H1 (cell line): ENCODE data around the gene SCYL1. TPM values are rescaled to one million over a fixed set of nuclear protein-coding genes. Genes with fewer than 3 reads are reported as not detected.
A peak's percentile ranks its signal among the peaks of the same experiment; 100 is the strongest.

Experiments
- CTCF ChIA-PET: fragments of 300-600 bp; sonication (Branson Sonifier 250); formaldehyde crosslinking; loops from one replicate; lab custom pipeline; 2021; ENCODE audit not compliant: partially characterized antibody; lab: Charles Lee
- POLR2A ChIA-PET: fragments of 300-600 bp; sonication (Branson Sonifier 250); formaldehyde crosslinking; loops from one replicate; lab custom pipeline; 2021; ENCODE audit warnings: inconsistent platforms; ENCODE audit not compliant: partially characterized antibody; lab: Charles Lee
- DNase-seq, 2 experiments: peaks; one replicate each; pipeline versions ENCODE4 v3.0.0 to v3.0.0-alpha.2; 2010 to 2022; ENCODE audit warnings: low spot score in 2 of 2, low read depth in 1 of 2, mixed read lengths in 1 of 2
- FAIRE-seq: peaks from 2 replicates; lab custom pipeline; 2011; peaks lifted over from hg19 to GRCh38; lab: Jason Lieb, UNC
- H2AFZ ChIP-seq: 2 replicates; pipeline ENCODE4 v1.8.1; 2012; ENCODE audit warnings: low read length, inconsistent platforms
- H2AK5ac ChIP-seq: 2 replicates; pipeline ENCODE4 v1.6.1; 2013; ENCODE audit warnings: low read depth, low read length
- H2BK120ac ChIP-seq: replicated peaks from 2 replicates; pipeline ENCODE3; 2013; ENCODE audit warnings: low read depth, low read length, inconsistent platforms
- H2BK12ac ChIP-seq: 2 replicates; pipeline ENCODE4 v1.6.1; 2013; ENCODE audit warnings: low read depth, low read length
- H2BK15ac ChIP-seq: 2 replicates; pipeline ENCODE4 v1.6.1; 2013; ENCODE audit warnings: low read length
- H2BK20ac ChIP-seq: 2 replicates; pipeline ENCODE4 v1.6.1; 2013; ENCODE audit warnings: low read length
- H2BK5ac ChIP-seq: 2 replicates; pipeline ENCODE4 v1.6.1; 2013; ENCODE audit warnings: low read depth, low read length
- H3K14ac ChIP-seq: 2 replicates; pipeline ENCODE4 v1.6.1; 2013; ENCODE audit warnings: inconsistent platforms; ENCODE audit not compliant: insufficient read length
- H3K18ac ChIP-seq: 2 replicates; pipeline ENCODE4 v1.6.1; 2013; ENCODE audit warnings: low read length; ENCODE audit errors: extremely low read depth
- H3K23ac ChIP-seq: 2 replicates; pipeline ENCODE4 v1.6.1; 2013; ENCODE audit warnings: inconsistent platforms; ENCODE audit not compliant: insufficient read length
- H3K23me2 ChIP-seq: 2 replicates; pipeline ENCODE4 v1.6.1; 2013; ENCODE audit warnings: low read depth, low read length
- H3K27ac ChIP-seq: 2 replicates; pipeline ENCODE4 v1.6.1; 2011; ENCODE audit warnings: low read depth, low read length, inconsistent platforms
- H3K27me3 ChIP-seq, 4 experiments: replicated peaks in 1 of 4; 1 replicate in 1 of 4; 2 replicates in 3 of 4; pipeline versions ENCODE4 v1.6.1 to v1.8.1; 2011 to 2013; ENCODE audit warnings: low read length in 3 of 4, mild to moderate bottlenecking in 3 of 4, inconsistent platforms in 2 of 4, mixed read lengths in 2 of 4, moderate library complexity in 1 of 4; ENCODE audit not compliant: control insufficient read depth in 3 of 4, insufficient read depth in 3 of 4; ENCODE audit errors: extremely low read depth in 1 of 4
- H3K36me3 ChIP-seq, 4 experiments: 2 replicates each; pipeline versions ENCODE4 v1.6.1 to v1.8.1; 2011 to 2013; ENCODE audit warnings: mild to moderate bottlenecking in 4 of 4, low read length in 3 of 4, moderate library complexity in 2 of 4, control low read depth in 1 of 4, inconsistent platforms in 1 of 4; ENCODE audit not compliant: insufficient read depth in 4 of 4, control insufficient read depth in 2 of 4
- H3K4ac ChIP-seq: replicated peaks from 2 replicates; pipeline ENCODE3; 2013; ENCODE audit warnings: low read length, low read depth, mixed read lengths, inconsistent platforms; ENCODE audit not compliant: insufficient read length
- H3K4me1 ChIP-seq, 4 experiments: replicated peaks in 1 of 4; 1 replicate in 1 of 4; 2 replicates in 3 of 4; pipeline versions ENCODE4 v1.6.1 to v1.8.1; 2011 to 2013; ENCODE audit warnings: low read length in 3 of 4, inconsistent platforms in 2 of 4, mixed read lengths in 1 of 4; ENCODE audit not compliant: insufficient read depth in 4 of 4, control insufficient read depth in 3 of 4
- H3K4me2 ChIP-seq, 2 experiments: 2 replicates each; pipeline versions ENCODE4 v1.6.1 to v1.8.1; 2011 to 2013; ENCODE audit warnings: low read depth in 2 of 2, low read length in 2 of 2, control low read depth in 1 of 2, inconsistent platforms in 1 of 2, mild to moderate bottlenecking in 1 of 2; ENCODE audit not compliant: insufficient read depth in 1 of 2
- H3K4me3 ChIP-seq, 4 experiments: fragments of 200-600, 300-600 bp in 1 of 4; sonication (generic), shearing (Covaris generic), sonication (Bioruptor Twin) in 1 of 4; 2 replicates each; pipeline versions ENCODE4 v1.5.1 to v1.8.1; 2011 to 2016; ENCODE audit warnings: low read length in 4 of 4, low read depth in 3 of 4, control low read depth in 2 of 4, inconsistent platforms in 2 of 4, mild to moderate bottlenecking in 2 of 4, mixed read lengths in 1 of 4, moderate library complexity in 1 of 4; ENCODE audit not compliant: insufficient read depth in 2 of 4; ENCODE audit errors: extremely low read depth in 1 of 4
- H3K56ac ChIP-seq: replicated peaks from 2 replicates; pipeline ENCODE3; 2013; ENCODE audit warnings: low read depth, mild to moderate bottlenecking, mixed read lengths, low read length, inconsistent platforms; ENCODE audit not compliant: insufficient read length
- H3K79me1 ChIP-seq: 2 replicates; pipeline ENCODE4 v1.6.1; 2013; ENCODE audit warnings: low read depth, low read length, control low read depth
- H3K79me2 ChIP-seq, 2 experiments: 2 replicates each; pipeline versions ENCODE4 v1.6.1 to v1.8.1; 2012 to 2013; ENCODE audit warnings: low read length in 2 of 2, mild to moderate bottlenecking in 2 of 2, inconsistent platforms in 1 of 2; ENCODE audit not compliant: insufficient read depth in 2 of 2, control insufficient read depth in 1 of 2
- H3K9ac ChIP-seq, 4 experiments: replicated peaks in 1 of 4; 1 replicate in 1 of 4; 2 replicates in 3 of 4; pipeline versions ENCODE4 v1.6.1 to v1.8.1; 2011 to 2013; ENCODE audit warnings: low read depth in 3 of 4, low read length in 3 of 4, control low read depth in 2 of 4, mild to moderate bottlenecking in 2 of 4, moderate library complexity in 2 of 4, inconsistent platforms in 1 of 4; ENCODE audit errors: extremely low read depth in 1 of 4
- H3K9me3 ChIP-seq, 2 experiments: 2 replicates each; pipeline versions ENCODE4 v1.6.1 to v1.8.1; 2012 to 2013; ENCODE audit warnings: mild to moderate bottlenecking in 2 of 2, moderate library complexity in 2 of 2, control low read depth in 1 of 2, inconsistent platforms in 1 of 2, low read depth in 1 of 2, low read length in 1 of 2, mixed read lengths in 1 of 2; ENCODE audit not compliant: insufficient read depth in 2 of 2
- H4K20me1 ChIP-seq, 2 experiments: replicated peaks in 1 of 2; 2 replicates each; pipeline versions ENCODE3 to v1.8.1; 2011 to 2013; ENCODE audit warnings: inconsistent platforms in 2 of 2, low read length in 2 of 2, mild to moderate bottlenecking in 1 of 2; ENCODE audit not compliant: insufficient read depth in 2 of 2, control insufficient read depth in 1 of 2
- H4K5ac ChIP-seq: 2 replicates; pipeline ENCODE4 v1.6.1; 2013; ENCODE audit warnings: low read length, low read depth, mixed read lengths, inconsistent platforms; ENCODE audit not compliant: insufficient read length
- H4K8ac ChIP-seq: 2 replicates; pipeline ENCODE4 v1.8.0; 2013; ENCODE audit warnings: mild to moderate bottlenecking, moderate library complexity, low read length, inconsistent platforms; ENCODE audit not compliant: insufficient read depth; ENCODE audit errors: extremely low read depth
- H4K91ac ChIP-seq: replicated peaks from 2 replicates; pipeline ENCODE3; 2013; ENCODE audit warnings: low read length, mixed read lengths, inconsistent platforms; ENCODE audit not compliant: insufficient read length
- CTBP2 ChIP-seq: IDR thresholded peaks from 2 replicates; pipeline ENCODE4 v1.7.0; 2011; ENCODE audit warnings: borderline replicate concordance, mild to moderate bottlenecking, moderate library complexity, mixed read lengths, low read length; ENCODE audit not compliant: insufficient read depth, insufficient read length
- EZH2 ChIP-seq: fragments of 200-600 bp; sonication (generic); IDR thresholded peaks from 2 replicates; pipeline ENCODE4 v1.7.1; 2012; ENCODE audit warnings: low read depth, mild to moderate bottlenecking, moderate library complexity, low read length, inconsistent platforms; ENCODE audit not compliant: severe bottlenecking
- RAD21 ChIP-seq, 2 experiments: IDR thresholded peaks in 1 of 2; conservative IDR thresholded peaks in 1 of 2; 2 replicates each; pipeline ENCODE4 v1.6.1; 2011; ENCODE audit warnings: low read depth in 2 of 2, low read length in 2 of 2, improper control_type of control experiment in 1 of 2, inconsistent platforms in 1 of 2, mild to moderate bottlenecking in 1 of 2, moderate library complexity in 1 of 2
- RNF2 ChIP-seq: fragments of 200-900, 300-1000 bp; sonication (generic); IDR thresholded peaks from 2 replicates; pipeline ENCODE4 v1.7.1; 2016; ENCODE audit warnings: borderline replicate concordance, low read depth, mild to moderate bottlenecking, antibody characterized with exemption, low read length; ENCODE audit not compliant: poor library complexity, severe bottlenecking; ENCODE audit errors: missing control alignments
- RXRA ChIP-seq: IDR thresholded peaks from 2 replicates; pipeline ENCODE4 v1.6.1; 2011; ENCODE audit warnings: low read depth, mild to moderate bottlenecking, low read length, moderate library complexity; ENCODE audit not compliant: insufficient read depth
- WGBS, 2 experiments: shearing (Covaris generic) in 1 of 2; methylation state at CpG; one replicate each; pipeline versions ENCODE4 v1.1.6 to v1.1.7; 2013 to 2015; ENCODE audit warnings: low lambda C conversion rate in 2 of 2, mixed read lengths in 2 of 2, inconsistent platforms in 1 of 2, low coverage in 1 of 2, missing lambda C conversion rate in 1 of 2; ENCODE audit not compliant: insufficient replicate concordance in 2 of 2, insufficient coverage in 1 of 2, insufficient read length in 1 of 2; ENCODE audit errors: extremely low coverage in 1 of 2, missing lambda C conversion rate in 1 of 2; 5-methylcytosine and 5-hydroxymethylcytosine counted together
- polyA plus RNA-seq, 7 experiments: library from polyadenylated mRNA; depleted of rRNA in 3 of 7; stranded (reverse) in 5 of 7; unstranded in 2 of 7; fragments of >200 nt in 5 of 7; fragments of 200-250 nt in 2 of 7; gene quantifications; 1 replicate in 5 of 7; 2 replicates in 1 of 7; 4 replicates in 1 of 7; pipeline versions ENCODE4 v1.2.1 to v1.2.3, GENCODE V29; 2011 to 2013; ENCODE audit warnings: missing spikeins in 2 of 7, mixed read lengths in 2 of 7
- total RNA-seq: library from RNA; stranded (reverse); fragmentation: NEBNext Ultra II Directional; extraction: Animal tissue kit (Norgen Biotek cat#: 25700); gene quantifications from 2 replicates; pipeline ENCODE4 v1.2.1, GENCODE V29; 2021
- TF ChIP-seq, protein P1 (sequence below), 3 experiments: IDR thresholded peaks; 1 replicate in 2 of 3; 2 replicates in 1 of 3; pipeline versions ENCODE4 v1.5.1 to v1.6.1; 2011; ENCODE audit warnings: low read length in 3 of 3, mild to moderate bottlenecking in 3 of 3, inconsistent platforms in 2 of 3, low read depth in 1 of 3, moderate library complexity in 1 of 3; ENCODE audit not compliant: insufficient read depth in 1 of 3; ENCODE audit errors: control extremely low read depth in 1 of 3

SCYL1 gene
- total and polyA plus RNA-seq, 2 of the 8 experiments (the other 6 are each of a cell fraction or from before 2014, with no cell fraction given), result 59.8 to 77.7 TPM

- Histone ChIP-seq H3K27me3 (peaks cover 0 to 24% (median 13%) of the 10 kb centered on the region in 4 experiments; a peak in 6 of 7 replicates), H3K36me3 (peaks cover 0 to 6% (median 2%) of the 10 kb centered on the region in 4 experiments; a peak in 3 of 8 replicates), H2BK20ac (no peak overlapping the region)
- TF ChIP-seq, protein P1, sequence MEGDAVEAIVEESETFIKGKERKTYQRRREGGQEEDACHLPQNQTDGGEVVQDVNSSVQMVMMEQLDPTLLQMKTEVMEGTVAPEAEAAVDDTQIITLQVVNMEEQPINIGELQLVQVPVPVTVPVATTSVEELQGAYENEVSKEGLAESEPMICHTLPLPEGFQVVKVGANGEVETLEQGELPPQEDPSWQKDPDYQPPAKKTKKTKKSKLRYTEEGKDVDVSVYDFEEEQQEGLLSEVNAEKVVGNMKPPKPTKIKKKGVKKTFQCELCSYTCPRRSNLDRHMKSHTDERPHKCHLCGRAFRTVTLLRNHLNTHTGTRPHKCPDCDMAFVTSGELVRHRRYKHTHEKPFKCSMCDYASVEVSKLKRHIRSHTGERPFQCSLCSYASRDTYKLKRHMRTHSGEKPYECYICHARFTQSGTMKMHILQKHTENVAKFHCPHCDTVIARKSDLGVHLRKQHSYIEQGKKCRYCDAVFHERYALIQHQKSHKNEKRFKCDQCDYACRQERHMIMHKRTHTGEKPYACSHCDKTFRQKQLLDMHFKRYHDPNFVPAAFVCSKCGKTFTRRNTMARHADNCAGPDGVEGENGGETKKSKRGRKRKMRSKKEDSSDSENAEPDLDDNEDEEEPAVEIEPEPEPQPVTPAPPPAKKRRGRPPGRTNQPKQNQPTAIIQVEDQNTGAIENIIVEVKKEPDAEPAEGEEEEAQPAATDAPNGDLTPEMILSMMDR (IDR thresholded peaks at IDR 0.05; ENCODE audit: control extremely low read depth in 1 of 3, insufficient read depth in 1 of 3, low read depth in 1 of 3, low read length in 3 of 3), result 0 out of 4 replicates have a peak, but pooled peaks of 1 of the 3 experiments have one; percentile 1
- TF ChIP-seq RAD21 (IDR thresholded peaks at IDR 0.05 in 1 of 2, conservative IDR thresholded peaks at IDR 0.05 in 1 of 2; ENCODE audit: low read depth in 2 of 2, low read length in 2 of 2) (no peak; a peak in 1 of 4 replicates), CTBP2 (peak; percentile 34), RNF2 (peak; percentile 49), RXRA (no peak), EZH2 (peak; percentile 12)
Measured at GRCh38 chr11:65538915-65539743, 14.2 kb downstream of the SCYL1 start.

More at GRCh38 chr11:65538915-65539743, 14.2 kb downstream of the SCYL1 start:
- POLR2A ChIA-PET, result interaction anchor here (0.8 to 5.2 kb wide), 18 partner anchors 10 to 661 kb away, joined by 3 to 62 read pairs (median 6); partner anchors contain the start of genes EHD1, FAM89B, MALAT1 and SCYL1
- Histone ChIP-seq H2BK5ac (no peak overlapping the region), H3K4me2 (peak overlapping the region; percentile 64 to 89), H3K9ac (no peak overlapping the region), H2BK12ac (no peak overlapping the region), H3K4ac (peak overlapping the region; percentile 17), H3K4me3 (peak overlapping the region; percentile 16 to 68 (median 40)), H3K27ac (no peak overlapping the region), H3K14ac (no peak overlapping the region), H2BK15ac (no peak overlapping the region), H3K79me1 (no peaks in the 10 kb centered on the region), H4K8ac (peak overlapping the region; percentile 73), H3K56ac (no peak overlapping the region), H2AK5ac (no peak overlapping the region), H4K5ac (no peak overlapping the region), H2AFZ (no peak overlapping the region), H4K20me1 (peaks cover 3 to 14% of the 10 kb centered on the region in 2 experiments), H3K18ac (no peak overlapping the region; the same call in none of the 2 replicates), H4K91ac (peak overlapping the region; percentile 73), H2BK120ac (no peak overlapping the region), H3K23ac (no peak overlapping the region), H3K23me2 (peaks cover 17% of the 10 kb centered on the region), H3K9me3 (no peaks in the 10 kb centered on the region), H3K4me1 (peaks cover 0 to 9% (median 1%) of the 10 kb centered on the region in 4 experiments; a peak in 5 of 7 replicates), H3K79me2 (no peaks in the 10 kb centered on the region)
- DNase-seq (peak in 1 of 2 experiments; percentile 71), FAIRE-seq (no peak)
- CTCF ChIA-PET, result interaction anchor here (0.6 to 10.5 kb wide), 13 partner anchors 8 to 435 kb away, joined by 3 to 284 read pairs (median 6); partner anchors contain the start of genes EHBP1L1, FAM89B, LTBP3 and SCYL1
- WGBS, 2 experiments, result 7% methylated on average over 34 of the region's 92 CpGs; no CpG with 5 or more reads in 1 of the 2 experiments
